Measurements from ENCODE around the gene PALD1.

DNA sequence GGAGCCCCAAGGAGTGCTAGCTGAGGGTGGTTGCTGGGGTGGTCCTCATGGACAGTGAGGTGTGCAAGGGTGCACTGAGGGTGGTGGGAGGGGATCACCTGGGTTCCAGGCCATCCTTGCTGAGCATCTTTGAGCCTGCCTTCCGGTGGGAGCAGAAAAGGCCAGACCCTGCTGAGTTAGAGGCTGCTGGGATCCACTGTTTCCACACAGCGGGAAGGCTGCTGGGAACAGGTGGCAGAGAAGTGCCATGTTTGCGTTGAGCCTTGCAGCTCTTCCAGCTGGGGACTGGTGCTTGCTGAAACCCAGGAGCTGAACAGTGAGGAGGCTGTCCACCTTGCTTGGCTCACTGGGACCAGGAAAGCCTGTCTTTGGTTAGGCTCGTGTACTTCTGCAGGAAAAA, 89.0 kb downstream of the PALD1 start:
- TF ChIP-seq, protein P1, sequence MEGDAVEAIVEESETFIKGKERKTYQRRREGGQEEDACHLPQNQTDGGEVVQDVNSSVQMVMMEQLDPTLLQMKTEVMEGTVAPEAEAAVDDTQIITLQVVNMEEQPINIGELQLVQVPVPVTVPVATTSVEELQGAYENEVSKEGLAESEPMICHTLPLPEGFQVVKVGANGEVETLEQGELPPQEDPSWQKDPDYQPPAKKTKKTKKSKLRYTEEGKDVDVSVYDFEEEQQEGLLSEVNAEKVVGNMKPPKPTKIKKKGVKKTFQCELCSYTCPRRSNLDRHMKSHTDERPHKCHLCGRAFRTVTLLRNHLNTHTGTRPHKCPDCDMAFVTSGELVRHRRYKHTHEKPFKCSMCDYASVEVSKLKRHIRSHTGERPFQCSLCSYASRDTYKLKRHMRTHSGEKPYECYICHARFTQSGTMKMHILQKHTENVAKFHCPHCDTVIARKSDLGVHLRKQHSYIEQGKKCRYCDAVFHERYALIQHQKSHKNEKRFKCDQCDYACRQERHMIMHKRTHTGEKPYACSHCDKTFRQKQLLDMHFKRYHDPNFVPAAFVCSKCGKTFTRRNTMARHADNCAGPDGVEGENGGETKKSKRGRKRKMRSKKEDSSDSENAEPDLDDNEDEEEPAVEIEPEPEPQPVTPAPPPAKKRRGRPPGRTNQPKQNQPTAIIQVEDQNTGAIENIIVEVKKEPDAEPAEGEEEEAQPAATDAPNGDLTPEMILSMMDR (IDR thresholded peaks at IDR 0.05): no peak
- no peak for TF ChIP-seq EZH2 (IDR thresholded peaks at IDR 0.05)

Data from neural progenitor cell (in vitro differentiated cells).